ENCODE results near the gene ZFAND5.

ZFAND5 gene

DNA sequence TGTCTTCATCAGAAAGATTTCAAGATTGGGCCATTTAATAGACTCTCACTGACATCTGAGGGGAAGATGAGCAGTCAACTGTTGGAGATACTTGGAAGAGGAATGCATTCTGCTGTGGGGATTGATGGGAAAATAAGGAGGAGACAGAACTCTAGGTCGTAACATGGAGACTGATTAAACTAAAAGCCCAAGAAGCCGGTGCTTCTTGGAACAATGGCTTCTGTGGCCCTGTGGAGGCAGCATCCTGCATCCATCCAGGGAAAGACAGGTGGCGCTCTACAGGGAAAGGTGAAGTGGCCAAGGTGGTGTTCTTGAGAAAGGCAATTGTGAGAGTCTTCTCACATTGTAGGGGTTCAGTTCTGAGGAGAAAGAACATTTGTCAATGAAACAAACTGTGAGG is 31.3 kb downstream of the ZFAND5 start:
- Histone ChIP-seq H3K9ac (no peak overlapping the region), H3K4me1 (ENCODE audit: low read depth, poor library complexity, severe bottlenecking) (no peaks in the 10 kb centered on the region), H3K36me3 (ENCODE audit: insufficient read depth) (no peaks in the 10 kb centered on the region), H3K4me2 (no peak overlapping the region), H4K20me1 (ENCODE audit: insufficient read depth) (no peaks in the 10 kb centered on the region), H2AFZ (ENCODE audit: low read depth) (no peak overlapping the region), H3K4me3 (IDR thresholded peaks at IDR 0.05; ENCODE audit: insufficient read depth, low read depth, low read length) (no peak overlapping the region), H3K27me3 (ENCODE audit: insufficient read depth, low read depth) (no peaks in the 10 kb centered on the region), H3K27ac (no peak overlapping the region), H3K79me2 (ENCODE audit: insufficient read depth, low read depth) (no peaks in the 10 kb centered on the region)
- TF ChIP-seq, protein P1, sequence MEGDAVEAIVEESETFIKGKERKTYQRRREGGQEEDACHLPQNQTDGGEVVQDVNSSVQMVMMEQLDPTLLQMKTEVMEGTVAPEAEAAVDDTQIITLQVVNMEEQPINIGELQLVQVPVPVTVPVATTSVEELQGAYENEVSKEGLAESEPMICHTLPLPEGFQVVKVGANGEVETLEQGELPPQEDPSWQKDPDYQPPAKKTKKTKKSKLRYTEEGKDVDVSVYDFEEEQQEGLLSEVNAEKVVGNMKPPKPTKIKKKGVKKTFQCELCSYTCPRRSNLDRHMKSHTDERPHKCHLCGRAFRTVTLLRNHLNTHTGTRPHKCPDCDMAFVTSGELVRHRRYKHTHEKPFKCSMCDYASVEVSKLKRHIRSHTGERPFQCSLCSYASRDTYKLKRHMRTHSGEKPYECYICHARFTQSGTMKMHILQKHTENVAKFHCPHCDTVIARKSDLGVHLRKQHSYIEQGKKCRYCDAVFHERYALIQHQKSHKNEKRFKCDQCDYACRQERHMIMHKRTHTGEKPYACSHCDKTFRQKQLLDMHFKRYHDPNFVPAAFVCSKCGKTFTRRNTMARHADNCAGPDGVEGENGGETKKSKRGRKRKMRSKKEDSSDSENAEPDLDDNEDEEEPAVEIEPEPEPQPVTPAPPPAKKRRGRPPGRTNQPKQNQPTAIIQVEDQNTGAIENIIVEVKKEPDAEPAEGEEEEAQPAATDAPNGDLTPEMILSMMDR (conservative IDR thresholded peaks at IDR 0.05; ENCODE audit: low read depth, low read length) = no peak

DNA sequence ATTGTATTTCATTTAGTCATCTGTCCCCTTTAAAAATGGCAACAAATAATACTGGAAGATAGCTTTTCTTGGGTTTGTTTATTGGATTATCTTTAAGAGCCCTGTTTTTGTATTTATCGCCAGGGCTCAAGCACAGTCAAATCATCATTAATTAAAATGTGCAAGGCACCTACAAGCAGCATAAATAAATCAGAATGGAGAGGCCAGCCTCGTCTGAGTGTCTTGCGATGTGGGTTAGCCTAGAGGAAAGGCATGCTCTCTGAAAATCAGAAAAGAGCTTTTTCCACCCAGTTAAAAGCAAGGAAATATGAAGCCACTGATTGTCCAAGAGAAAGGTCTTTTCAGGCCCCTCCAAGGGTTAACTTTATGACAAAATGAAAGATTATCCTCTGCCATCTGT is 31.8 kb downstream of the ZFAND5 start:
- Histone ChIP-seq H3K9ac (no peak overlapping the region), H3K4me2 (no peak overlapping the region), H3K4me1 (ENCODE audit: low read depth, poor library complexity, severe bottlenecking) (no peaks in the 10 kb centered on the region), H3K36me3 (ENCODE audit: insufficient read depth) (no peaks in the 10 kb centered on the region), H3K27me3 (ENCODE audit: insufficient read depth, low read depth) (no peaks in the 10 kb centered on the region), H3K4me3 (IDR thresholded peaks at IDR 0.05; ENCODE audit: insufficient read depth, low read depth, low read length) (no peak overlapping the region), H4K20me1 (ENCODE audit: insufficient read depth) (no peaks in the 10 kb centered on the region), H2AFZ (ENCODE audit: low read depth) (no peak overlapping the region), H3K27ac (no peak overlapping the region), H3K79me2 (ENCODE audit: insufficient read depth, low read depth) (no peaks in the 10 kb centered on the region)
- TF ChIP-seq, protein P1 (conservative IDR thresholded peaks at IDR 0.05; ENCODE audit: low read depth, low read length) = no peak

DNA sequence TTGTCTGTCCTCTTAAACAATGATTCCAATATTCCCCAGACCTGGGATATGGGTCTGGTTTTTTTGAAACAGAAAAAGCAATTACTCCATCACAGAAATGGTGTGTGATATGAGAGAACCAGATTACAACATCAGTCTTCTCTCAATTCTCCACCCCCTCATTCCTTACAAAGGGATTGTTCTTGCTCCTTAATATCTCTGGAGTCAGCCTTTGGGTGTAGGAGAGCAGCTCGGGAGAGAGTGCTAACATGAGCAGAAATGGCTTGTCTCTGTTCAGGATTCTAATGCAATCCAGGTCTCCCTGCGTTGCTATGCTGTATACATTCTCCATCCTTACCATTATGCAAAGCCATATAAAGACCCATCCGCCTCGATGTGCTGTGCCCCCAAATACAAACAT is 32.7 kb downstream of the ZFAND5 start:
- H4K20me1 ChIP-seq (ENCODE audit: insufficient read depth) = no peaks in the 10 kb centered on the region
- TF ChIP-seq, protein P1 (conservative IDR thresholded peaks at IDR 0.05; ENCODE audit: low read depth, low read length) = no peak
- no peak overlapping the region for H3K9ac ChIP-seq
- H3K36me3 ChIP-seq (ENCODE audit: insufficient read depth) = no peaks in the 10 kb centered on the region
- H3K4me3 ChIP-seq (IDR thresholded peaks at IDR 0.05; ENCODE audit: insufficient read depth, low read depth, low read length) = no peak overlapping the region
- H3K4me1 ChIP-seq (ENCODE audit: low read depth, poor library complexity, severe bottlenecking) = no peaks in the 10 kb centered on the region
- H3K79me2 ChIP-seq (ENCODE audit: insufficient read depth, low read depth) = no peaks in the 10 kb centered on the region
- no peak overlapping the region for H3K27ac ChIP-seq
- no peak overlapping the region for H2AFZ ChIP-seq (ENCODE audit: low read depth)
- H3K4me2 ChIP-seq = no peak overlapping the region
- H3K27me3 ChIP-seq (ENCODE audit: insufficient read depth, low read depth) = no peaks in the 10 kb centered on the region

DNA sequence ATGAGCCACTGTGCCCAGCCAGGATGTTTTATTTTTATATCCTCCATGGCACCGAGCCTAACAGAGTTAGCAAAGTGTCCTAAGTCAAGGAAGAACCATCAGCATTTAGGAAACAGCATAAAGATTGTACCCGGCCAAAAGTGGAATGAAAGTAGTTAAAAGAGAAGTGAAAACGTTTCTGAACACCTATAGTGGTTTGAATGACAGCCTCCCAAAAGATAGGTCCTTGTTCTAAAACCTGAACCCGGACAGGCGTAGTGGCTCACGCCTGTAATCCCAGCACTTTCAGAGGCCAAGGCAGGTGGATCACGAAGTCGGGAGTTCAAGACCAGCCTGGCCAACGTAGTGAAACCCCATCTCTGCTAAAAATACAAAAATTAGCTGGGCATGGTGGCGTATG is 37.4 kb downstream of the ZFAND5 start:
- Histone ChIP-seq H3K9ac (no peak overlapping the region), H3K36me3 (ENCODE audit: insufficient read depth) (no peaks in the 10 kb centered on the region), H3K4me3 (IDR thresholded peaks at IDR 0.05; ENCODE audit: insufficient read depth, low read depth, low read length) (no peak overlapping the region), H3K4me2 (no peak overlapping the region), H2AFZ (ENCODE audit: low read depth) (no peak overlapping the region), H3K27me3 (ENCODE audit: insufficient read depth, low read depth) (no peaks in the 10 kb centered on the region), H4K20me1 (ENCODE audit: insufficient read depth) (no peaks in the 10 kb centered on the region), H3K27ac (no peak overlapping the region), H3K79me2 (ENCODE audit: insufficient read depth, low read depth) (no peaks in the 10 kb centered on the region), H3K4me1 (ENCODE audit: low read depth, poor library complexity, severe bottlenecking) (no peaks in the 10 kb centered on the region)
- TF ChIP-seq, protein P1 (conservative IDR thresholded peaks at IDR 0.05; ENCODE audit: low read depth, low read length) = no peak

DNA sequence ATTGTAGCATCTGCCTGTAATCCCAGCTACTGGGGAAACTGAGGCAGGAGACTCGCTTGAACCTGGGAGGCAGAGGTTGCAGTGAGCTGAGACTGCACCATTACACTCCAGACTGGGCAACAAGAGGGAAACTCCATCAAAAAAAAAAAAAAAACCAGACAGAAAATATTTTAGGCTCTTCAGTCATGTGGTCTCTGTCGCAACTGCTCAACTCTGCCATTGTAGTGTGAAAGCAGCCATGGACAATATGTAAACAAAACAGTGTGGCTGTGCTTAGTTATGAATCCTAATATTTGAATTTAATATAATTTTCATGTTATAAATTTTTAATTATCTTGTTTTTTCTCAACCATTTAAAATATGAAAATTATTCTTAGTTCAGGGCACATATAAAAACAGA is 38.4 kb downstream of the ZFAND5 start:
- Histone ChIP-seq H3K9ac (no peak overlapping the region), H3K4me3 (IDR thresholded peaks at IDR 0.05; ENCODE audit: insufficient read depth, low read depth, low read length) (no peak overlapping the region), H2AFZ (ENCODE audit: low read depth) (no peak overlapping the region), H3K27me3 (ENCODE audit: insufficient read depth, low read depth) (no peaks in the 10 kb centered on the region), H3K27ac (no peak overlapping the region), H3K36me3 (ENCODE audit: insufficient read depth) (no peaks in the 10 kb centered on the region), H3K4me2 (no peak overlapping the region), H4K20me1 (ENCODE audit: insufficient read depth) (no peaks in the 10 kb centered on the region), H3K79me2 (ENCODE audit: insufficient read depth, low read depth) (no peaks in the 10 kb centered on the region), H3K4me1 (ENCODE audit: low read depth, poor library complexity, severe bottlenecking) (no peaks in the 10 kb centered on the region)
- TF ChIP-seq, protein P1 (conservative IDR thresholded peaks at IDR 0.05; ENCODE audit: low read depth, low read length) = no peak

Measured in KMS-11 (cell line).